Endothelial cell (in vitro differentiated cells): Measurements from ENCODE around the gene CCDC137. TPM values are rescaled to one million over a fixed set of nuclear protein-coding genes. Genes with fewer than 3 reads are reported as not detected.
A peak's percentile ranks its signal among the peaks of the same experiment; 100 is the strongest.

ENCODE experiments used
- DNase-seq: peaks from one replicate; pipeline ENCODE4 v3.0.0; 2021; ENCODE audit warnings: low spot score
- H3K27ac Mint-ChIP-seq: one replicate; pipeline ENCODE4 v1.8.0; 2021; ENCODE audit warnings: mixed read lengths, inconsistent platforms; ENCODE audit not compliant: unreplicated experiment
- H3K27me3 Mint-ChIP-seq: one replicate; pipeline ENCODE4 v1.8.0; 2021; ENCODE audit warnings: mild to moderate bottlenecking, moderate library complexity, mixed read lengths, inconsistent platforms; ENCODE audit not compliant: unreplicated experiment
- H3K36me3 Mint-ChIP-seq: one replicate; pipeline ENCODE4 v1.8.0; 2021; ENCODE audit warnings: mild to moderate bottlenecking, low read depth, mixed read lengths, inconsistent platforms; ENCODE audit not compliant: unreplicated experiment
- H3K4me1 Mint-ChIP-seq: one replicate; pipeline ENCODE4 v1.8.0; 2021; ENCODE audit warnings: mild to moderate bottlenecking, mixed read lengths, inconsistent platforms; ENCODE audit not compliant: unreplicated experiment
- H3K4me3 Mint-ChIP-seq: one replicate; pipeline ENCODE4 v1.8.0; 2021; ENCODE audit warnings: mild to moderate bottlenecking, mixed read lengths, inconsistent platforms; ENCODE audit not compliant: unreplicated experiment
- H3K9me3 Mint-ChIP-seq: one replicate; pipeline ENCODE4 v1.8.0; 2021; ENCODE audit warnings: mixed read lengths, inconsistent platforms; ENCODE audit not compliant: unreplicated experiment
- CTCF ChIP-seq: fragments of 200-600 bp; sonication (generic); IDR thresholded peaks from one replicate; pipeline ENCODE4 v1.5.0; 2021; ENCODE audit warnings: antibody characterized with exemption; ENCODE audit not compliant: unreplicated experiment
- total RNA-seq: library from RNA; stranded (reverse); fragmentation: NEBNext Ultra II Directional; extraction: Animal tissue kit (Norgen Biotek cat#: 25700); gene quantifications from one replicate; pipeline ENCODE4 v1.2.1, GENCODE V29; 2021; ENCODE audit not compliant: unreplicated experiment

The CCDC137 gene
- total RNA-seq, 1 donor from 2014 or later = 31.8 TPM

GRCh38 chr17:81695801-81696200, 29.3 kb downstream of the CCDC137 start:
- Mint-ChIP-seq H3K27me3 (peaks cover 5% of the 10 kb centered on the region), H3K4me3 (no peak overlapping the region), H3K4me1 (peaks cover under 1% of the 10 kb centered on the region), H3K9me3 (no peaks in the 10 kb centered on the region), H3K36me3 (peaks cover 23% of the 10 kb centered on the region), H3K27ac (no peak overlapping the region)
- no peak for TF ChIP-seq CTCF
- no peak for DNase-seq

GRCh38 chr17:81696218-81696941, 29.8 kb downstream of the CCDC137 start:
- Mint-ChIP-seq H3K36me3 (peaks cover 22% of the 10 kb centered on the region), H3K27me3 (peaks cover 5% of the 10 kb centered on the region)

GRCh38 chr17:81697261-81698044, 30.9 kb downstream of the CCDC137 start:
- peaks cover 17% of the 10 kb centered on the region for H3K36me3 Mint-ChIP-seq
- peak overlapping the region; percentile 77 for H3K27ac Mint-ChIP-seq
- no peaks in the 10 kb centered on the region for H3K9me3 Mint-ChIP-seq
- DNase-seq = no peak
- peak overlapping the region; percentile 80 for H3K4me3 Mint-ChIP-seq
- H3K27me3 Mint-ChIP-seq = peaks cover 2% of the 10 kb centered on the region
- TF ChIP-seq CTCF = no peak
- peaks cover 5% of the 10 kb centered on the region for H3K4me1 Mint-ChIP-seq

More at GRCh38 chr17:81696218-81696941, 29.8 kb downstream of the CCDC137 start:
- Mint-ChIP-seq H3K4me1 (peaks cover 4% of the 10 kb centered on the region), H3K4me3 (no peak overlapping the region), H3K9me3 (no peaks in the 10 kb centered on the region), H3K27ac (no peak overlapping the region)
- DNase-seq = no peak
- no peak for TF ChIP-seq CTCF

- no peak for TF ChIP-seq CTCF
- Mint-ChIP-seq H3K27me3 (peaks cover 7% of the 10 kb centered on the region), H3K27ac (no peak overlapping the region), H3K36me3 (peaks cover 22% of the 10 kb centered on the region), H3K4me3 (peak overlapping the region; percentile 62), H3K9me3 (no peaks in the 10 kb centered on the region), H3K4me1 (peaks cover 11% of the 10 kb centered on the region)
- no peak for DNase-seq
Observed at GRCh38 chr17:81700353-81701287, 34.1 kb downstream of the CCDC137 start.
